WERI-Rb-1 (cell line): ENCODE results near the gene FAM187B.

ENCODE experiments used
- DNase-seq: peaks from one replicate; pipeline ENCODE4 v3.0.0-alpha.2; 2020
- H3K27ac ChIP-seq: fragments of 250-450 bp; sonication (Bioruptor Pico); 2 replicates; pipeline ENCODE4 v1.5.1; 2020; ENCODE audit warnings: mild to moderate bottlenecking, moderate library complexity
- H3K27me3 ChIP-seq: fragments of 250-450 bp; sonication (Bioruptor Pico); 2 replicates; pipeline ENCODE4 v1.5.1; 2021; ENCODE audit warnings: mild to moderate bottlenecking, low read depth, moderate library complexity; ENCODE audit not compliant: insufficient read depth, severe bottlenecking
- H3K36me3 ChIP-seq: fragments of 250-450 bp; sonication (Bioruptor Pico); 2 replicates; pipeline ENCODE4 v1.5.1; 2020; ENCODE audit warnings: mild to moderate bottlenecking, moderate library complexity
- H3K4me3 ChIP-seq: 2 replicates; pipeline ENCODE4 v1.5.1; 2011; ENCODE audit warnings: low read depth, mild to moderate bottlenecking, control low read depth, low read length
- H3K9me3 ChIP-seq: fragments of 250-450 bp; sonication (Bioruptor Pico); 2 replicates; pipeline ENCODE4 v1.5.1; 2021; ENCODE audit warnings: mild to moderate bottlenecking, moderate library complexity; ENCODE audit not compliant: severe bottlenecking
- TF ChIP-seq, protein P1 (sequence below): IDR thresholded peaks from 2 replicates; pipeline ENCODE4 v1.5.1; 2011; ENCODE audit warnings: low read depth, mild to moderate bottlenecking, control low read depth, inconsistent platforms, low read length

Gene FAM187B

DNA sequence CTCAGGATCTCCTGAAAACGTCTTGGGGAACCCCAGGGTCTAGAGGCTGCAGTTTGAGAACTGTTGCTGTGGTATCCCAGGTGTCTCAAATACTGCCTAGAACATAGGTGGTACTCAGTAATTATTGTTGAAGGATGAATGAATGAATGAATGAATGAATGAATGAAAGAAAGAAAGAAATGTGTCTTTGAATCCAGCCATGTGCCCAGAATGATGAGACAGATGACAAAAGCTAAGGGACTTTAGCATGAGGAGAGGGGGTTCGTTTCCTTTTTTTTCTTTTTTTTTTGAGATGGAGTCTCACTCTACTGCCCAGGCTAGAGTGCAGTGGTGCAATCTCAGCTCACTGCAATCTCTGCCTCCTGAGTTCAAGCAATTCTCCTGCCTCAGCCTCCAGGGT lies 28.0 kb upstream of the FAM187B start:
- Histone ChIP-seq H3K36me3 (peaks cover 76% of the 10 kb centered on the region), H3K27me3 (no peaks in the 10 kb centered on the region)
- TF ChIP-seq, protein P1, sequence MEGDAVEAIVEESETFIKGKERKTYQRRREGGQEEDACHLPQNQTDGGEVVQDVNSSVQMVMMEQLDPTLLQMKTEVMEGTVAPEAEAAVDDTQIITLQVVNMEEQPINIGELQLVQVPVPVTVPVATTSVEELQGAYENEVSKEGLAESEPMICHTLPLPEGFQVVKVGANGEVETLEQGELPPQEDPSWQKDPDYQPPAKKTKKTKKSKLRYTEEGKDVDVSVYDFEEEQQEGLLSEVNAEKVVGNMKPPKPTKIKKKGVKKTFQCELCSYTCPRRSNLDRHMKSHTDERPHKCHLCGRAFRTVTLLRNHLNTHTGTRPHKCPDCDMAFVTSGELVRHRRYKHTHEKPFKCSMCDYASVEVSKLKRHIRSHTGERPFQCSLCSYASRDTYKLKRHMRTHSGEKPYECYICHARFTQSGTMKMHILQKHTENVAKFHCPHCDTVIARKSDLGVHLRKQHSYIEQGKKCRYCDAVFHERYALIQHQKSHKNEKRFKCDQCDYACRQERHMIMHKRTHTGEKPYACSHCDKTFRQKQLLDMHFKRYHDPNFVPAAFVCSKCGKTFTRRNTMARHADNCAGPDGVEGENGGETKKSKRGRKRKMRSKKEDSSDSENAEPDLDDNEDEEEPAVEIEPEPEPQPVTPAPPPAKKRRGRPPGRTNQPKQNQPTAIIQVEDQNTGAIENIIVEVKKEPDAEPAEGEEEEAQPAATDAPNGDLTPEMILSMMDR = no peak

DNA sequence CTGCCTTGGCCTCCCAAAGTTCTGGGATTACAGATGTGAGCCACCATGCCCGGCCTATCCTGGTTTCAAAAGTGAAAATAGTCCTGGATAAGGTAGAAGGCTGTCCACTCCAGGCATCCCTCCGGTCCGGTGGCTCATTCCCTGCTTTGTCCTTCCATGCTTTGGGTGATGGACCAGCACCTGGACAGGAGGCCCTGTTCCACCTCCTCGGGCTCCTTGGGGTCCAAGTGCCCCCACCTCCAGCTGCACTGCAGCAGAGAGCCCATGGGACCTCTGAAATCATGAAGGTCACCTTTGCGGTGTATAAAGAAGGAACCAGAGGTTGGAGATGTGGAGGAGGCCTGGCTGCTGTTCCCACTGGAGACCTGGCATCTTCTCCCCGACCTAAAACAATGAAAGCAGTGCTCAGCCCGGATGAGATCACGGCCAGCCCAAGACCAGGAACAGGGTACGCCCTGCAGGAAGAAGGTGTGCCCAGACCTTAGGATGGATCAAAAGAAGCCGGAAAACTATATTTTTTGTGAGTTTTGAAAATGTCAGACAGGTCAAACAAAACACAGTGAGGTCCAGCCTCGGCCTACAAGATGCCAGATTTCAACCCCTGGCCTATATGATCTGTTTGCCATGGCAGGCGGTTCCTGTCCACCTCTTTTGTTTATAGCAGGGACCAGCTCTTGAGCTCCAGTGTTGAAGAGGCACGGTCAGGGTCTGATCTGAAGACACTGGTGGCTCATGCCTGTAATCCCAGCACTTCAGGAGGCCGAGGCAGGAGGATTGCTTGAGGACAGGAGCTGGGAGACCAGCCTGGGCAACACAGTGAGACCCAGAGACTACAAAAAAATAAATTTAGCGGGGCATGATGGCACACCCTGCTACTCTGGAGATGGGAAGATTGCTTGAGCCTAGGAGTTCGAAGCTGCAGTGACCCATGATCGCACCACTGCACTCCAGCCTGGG lies 26.1 kb upstream of the FAM187B start:
- H3K36me3 ChIP-seq = peaks cover 80% of the 10 kb centered on the region
- no peaks in the 10 kb centered on the region for H3K9me3 ChIP-seq
- H3K27me3 ChIP-seq = no peaks in the 10 kb centered on the region
- DNase-seq = no peak
- H3K4me3 ChIP-seq = no peak overlapping the region
- TF ChIP-seq, protein P1 = no peak
- H3K27ac ChIP-seq = no peak overlapping the region

More for the DNA sequence above, 28.0 kb upstream of the FAM187B start:
- no peak for DNase-seq
- H3K9me3 ChIP-seq = no peaks in the 10 kb centered on the region
- no peak overlapping the region for H3K27ac ChIP-seq
- no peak overlapping the region for H3K4me3 ChIP-seq

DNA sequence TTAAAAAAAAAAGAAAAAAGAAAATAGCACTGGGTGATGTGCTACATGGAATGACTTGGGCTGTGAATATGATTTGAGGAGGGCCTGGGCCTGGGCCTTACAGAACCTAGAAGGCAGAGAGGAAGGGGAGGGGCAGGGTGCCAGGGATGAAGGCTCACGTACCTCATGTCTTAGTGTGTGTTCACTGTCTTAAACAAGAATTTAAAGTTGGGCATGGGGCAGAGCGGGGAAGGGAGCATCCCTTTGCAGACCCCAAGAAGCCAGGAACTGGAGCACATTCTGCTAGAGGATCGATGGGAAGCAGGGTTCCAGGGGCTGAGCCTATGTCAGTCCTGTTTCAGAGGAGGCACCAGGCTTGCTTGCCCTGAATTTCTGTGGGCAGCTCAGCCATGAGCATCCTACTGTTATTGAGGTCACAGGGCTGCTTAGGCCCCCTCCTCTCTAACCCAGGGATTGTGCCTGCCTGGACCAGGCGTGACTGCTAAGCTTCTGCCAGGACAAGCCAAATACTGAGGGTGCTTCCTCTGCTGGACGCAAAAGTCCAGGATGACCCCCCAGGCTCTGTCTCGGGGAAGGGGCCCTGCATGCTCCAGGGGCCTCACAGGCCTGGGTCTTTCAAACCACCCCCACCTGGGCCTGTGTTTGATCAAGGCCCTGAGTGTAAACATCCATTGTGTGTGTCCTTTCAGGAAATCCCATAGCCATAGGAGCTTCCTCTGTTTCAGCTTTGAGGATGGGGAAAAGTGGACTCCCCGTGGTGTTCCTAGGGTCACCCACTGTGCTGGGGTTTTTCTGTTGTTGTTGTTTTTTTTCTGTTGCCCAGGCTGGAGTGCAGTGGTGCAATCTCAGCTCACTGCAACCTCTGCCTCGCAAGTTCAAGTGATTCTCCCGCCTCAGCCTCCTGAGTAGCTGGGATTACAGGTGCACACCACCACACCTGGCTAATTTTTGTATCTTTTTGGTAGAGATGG lies 25.1 kb upstream of the FAM187B start:
- TF ChIP-seq, protein P1 = no peak
- Histone ChIP-seq H3K4me3 (no peak overlapping the region), H3K27ac (no peak overlapping the region), H3K27me3 (no peaks in the 10 kb centered on the region), H3K36me3 (peaks cover 76% of the 10 kb centered on the region), H3K9me3 (no peaks in the 10 kb centered on the region)
- DNase-seq = no peak

DNA sequence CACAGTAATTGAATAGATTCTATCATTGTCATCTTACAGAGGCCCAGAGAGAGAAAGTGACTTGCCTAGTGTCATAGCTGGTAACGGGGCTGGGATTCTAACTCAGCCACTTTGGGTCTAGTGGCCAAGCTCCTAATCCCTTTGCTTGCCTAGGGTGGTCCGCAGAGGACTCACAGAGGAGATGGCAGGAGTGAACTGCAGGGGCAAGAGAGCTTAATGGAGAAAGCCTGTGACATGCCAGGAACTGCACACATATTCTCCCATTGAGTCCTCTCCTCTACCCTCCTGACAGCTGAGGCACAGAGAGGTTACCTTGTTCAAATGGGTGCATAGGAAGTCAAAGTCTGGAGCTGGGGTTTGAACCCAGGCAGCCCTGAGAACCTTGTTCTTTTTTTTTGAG lies 22.9 kb upstream of the FAM187B start:
- no peak overlapping the region for H3K27ac ChIP-seq
- H3K4me3 ChIP-seq = no peak overlapping the region
- H3K36me3 ChIP-seq = peaks cover 65% of the 10 kb centered on the region
- DNase-seq = no peak
- H3K27me3 ChIP-seq = no peaks in the 10 kb centered on the region
- H3K9me3 ChIP-seq = no peaks in the 10 kb centered on the region
- TF ChIP-seq, protein P1 = no peak

DNA sequence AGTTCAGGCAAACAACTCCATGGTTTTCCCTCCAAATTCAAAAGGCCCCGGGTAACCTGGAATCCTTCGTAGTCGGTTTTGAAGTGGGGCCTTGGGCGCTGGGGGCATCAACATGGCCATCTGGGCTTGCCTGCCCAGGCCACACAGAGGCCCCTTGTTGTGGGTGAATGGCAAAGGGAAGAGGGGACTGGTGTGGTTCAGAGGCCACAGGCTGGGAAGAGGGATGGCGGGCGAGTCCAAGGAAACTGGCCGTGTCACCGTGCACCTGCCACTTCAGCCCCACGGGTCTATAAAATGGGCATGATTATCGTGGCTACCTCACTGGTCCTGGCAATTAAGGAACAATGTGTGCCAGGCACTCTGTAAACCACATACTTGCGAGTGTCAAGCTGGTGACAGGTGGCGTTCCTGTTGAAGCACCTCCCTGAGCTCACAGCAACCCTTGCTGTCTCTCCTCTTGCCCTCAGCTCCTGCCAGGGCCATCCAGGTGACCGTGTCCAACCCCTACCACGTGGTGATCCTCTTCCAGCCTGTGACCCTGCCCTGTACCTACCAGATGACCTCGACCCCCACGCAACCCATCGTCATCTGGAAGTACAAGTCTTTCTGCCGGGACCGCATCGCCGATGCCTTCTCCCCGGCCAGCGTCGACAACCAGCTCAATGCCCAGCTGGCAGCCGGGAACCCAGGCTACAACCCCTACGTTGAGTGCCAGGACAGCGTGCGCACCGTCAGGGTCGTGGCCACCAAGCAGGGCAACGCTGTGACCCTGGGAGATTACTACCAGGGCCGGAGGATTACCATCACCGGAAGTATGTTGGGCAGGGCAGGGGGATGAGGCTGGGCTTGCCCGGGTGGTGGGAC lies 21.5 kb upstream of the FAM187B start:
- peaks cover 55% of the 10 kb centered on the region for H3K36me3 ChIP-seq
- TF ChIP-seq, protein P1 = no peak
- H3K4me3 ChIP-seq = peak overlapping the region; percentile 71
- no peaks in the 10 kb centered on the region for H3K27me3 ChIP-seq
- DNase-seq = peak; percentile 4
- H3K27ac ChIP-seq = peak overlapping the region; percentile 96
- H3K9me3 ChIP-seq = no peaks in the 10 kb centered on the region
